ENCODE measurements around the gene AIMP1.

Gene AIMP1

GRCh38 chr4:106334741-106335470 is 18.6 kb downstream of the AIMP1 start:
- TF ChIP-seq CTCF (conservative IDR thresholded peaks at IDR 0.05; ENCODE audit: low read depth, low read length) = no peak
- no peak overlapping the region for H3K27ac ChIP-seq
- H3K4me2 ChIP-seq = no peak overlapping the region
- no peak overlapping the region for H3K4me3 ChIP-seq (IDR thresholded peaks at IDR 0.05; ENCODE audit: insufficient read depth, low read depth, low read length)
- H2AFZ ChIP-seq (ENCODE audit: low read depth) = no peak overlapping the region
- peaks cover 6% of the 10 kb centered on the region; the same call in 1 of the 2 replicates for H3K79me2 ChIP-seq (ENCODE audit: insufficient read depth, low read depth)
- H4K20me1 ChIP-seq (ENCODE audit: insufficient read depth) = no peaks in the 10 kb centered on the region
- no peaks in the 10 kb centered on the region for H3K27me3 ChIP-seq (ENCODE audit: insufficient read depth, low read depth)
- no peak overlapping the region for H3K9ac ChIP-seq
- H3K36me3 ChIP-seq (ENCODE audit: insufficient read depth) = peaks cover 23% of the 10 kb centered on the region
- no peaks in the 10 kb centered on the region for H3K4me1 ChIP-seq (ENCODE audit: low read depth, poor library complexity, severe bottlenecking)

DNA sequence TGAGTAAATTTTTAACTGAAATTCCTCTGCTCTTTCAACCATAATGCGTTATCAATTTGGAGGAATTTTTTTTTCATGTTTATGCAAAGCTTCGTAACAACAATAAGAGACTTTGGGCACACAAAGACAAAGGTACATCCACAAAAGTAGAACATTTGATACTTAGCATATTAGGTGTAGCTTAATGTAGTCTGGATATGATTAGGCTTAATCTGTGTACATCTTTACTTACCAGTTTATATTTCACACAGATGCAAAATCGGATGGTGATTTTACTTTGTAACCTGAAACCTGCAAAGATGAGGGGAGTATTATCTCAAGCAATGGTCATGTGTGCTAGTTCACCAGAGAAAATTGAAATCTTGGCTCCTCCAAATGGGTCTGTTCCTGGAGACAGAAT is 20.3 kb downstream of the AIMP1 start:
- no peak overlapping the region for H3K9ac ChIP-seq
- peaks cover 15% of the 10 kb centered on the region; the same call in 1 of the 2 replicates for H3K79me2 ChIP-seq (ENCODE audit: insufficient read depth, low read depth)
- H3K27me3 ChIP-seq (ENCODE audit: insufficient read depth, low read depth) = no peaks in the 10 kb centered on the region
- no peak overlapping the region for H3K4me2 ChIP-seq
- no peak overlapping the region for H2AFZ ChIP-seq (ENCODE audit: low read depth)
- H3K36me3 ChIP-seq (ENCODE audit: insufficient read depth) = peaks cover 22% of the 10 kb centered on the region
- no peaks in the 10 kb centered on the region for H3K4me1 ChIP-seq (ENCODE audit: low read depth, poor library complexity, severe bottlenecking)
- H4K20me1 ChIP-seq (ENCODE audit: insufficient read depth) = no peaks in the 10 kb centered on the region
- no peak overlapping the region for H3K4me3 ChIP-seq (IDR thresholded peaks at IDR 0.05; ENCODE audit: insufficient read depth, low read depth, low read length)
- H3K27ac ChIP-seq = no peak overlapping the region
- no peak for TF ChIP-seq CTCF (conservative IDR thresholded peaks at IDR 0.05; ENCODE audit: low read depth, low read length)

- Histone ChIP-seq H2AFZ (ENCODE audit: low read depth) (no peak overlapping the region), H3K4me3 (IDR thresholded peaks at IDR 0.05; ENCODE audit: insufficient read depth, low read depth, low read length) (no peak overlapping the region), H3K27me3 (ENCODE audit: insufficient read depth, low read depth) (no peaks in the 10 kb centered on the region), H3K36me3 (ENCODE audit: insufficient read depth) (peaks cover 19% of the 10 kb centered on the region), H3K4me2 (no peak overlapping the region), H3K79me2 (ENCODE audit: insufficient read depth, low read depth) (peaks cover 24% of the 10 kb centered on the region; the same call in 1 of the 2 replicates), H4K20me1 (ENCODE audit: insufficient read depth) (no peaks in the 10 kb centered on the region), H3K27ac (no peak overlapping the region), H3K9ac (no peak overlapping the region), H3K4me1 (ENCODE audit: low read depth, poor library complexity, severe bottlenecking) (no peaks in the 10 kb centered on the region)
- TF ChIP-seq CTCF (conservative IDR thresholded peaks at IDR 0.05; ENCODE audit: low read depth, low read length) = no peak
These were observed 21.6 kb downstream of the AIMP1 start for GRCh38 chr4:106337916-106338315.

- no peak overlapping the region for H2AFZ ChIP-seq (ENCODE audit: low read depth)
- no peaks in the 10 kb centered on the region for H4K20me1 ChIP-seq (ENCODE audit: insufficient read depth)
- H3K4me1 ChIP-seq (ENCODE audit: low read depth, poor library complexity, severe bottlenecking) = no peaks in the 10 kb centered on the region
- no peaks in the 10 kb centered on the region for H3K27me3 ChIP-seq (ENCODE audit: insufficient read depth, low read depth)
- H3K36me3 ChIP-seq (ENCODE audit: insufficient read depth) = peaks cover 19% of the 10 kb centered on the region
- H3K9ac ChIP-seq = no peak overlapping the region
- H3K27ac ChIP-seq = no peak overlapping the region
- H3K4me3 ChIP-seq (IDR thresholded peaks at IDR 0.05; ENCODE audit: insufficient read depth, low read depth, low read length) = no peak overlapping the region
- no peak for TF ChIP-seq CTCF (conservative IDR thresholded peaks at IDR 0.05; ENCODE audit: low read depth, low read length)
- H3K4me2 ChIP-seq = no peak overlapping the region
- peaks cover 32% of the 10 kb centered on the region; the same call in 1 of the 2 replicates for H3K79me2 ChIP-seq (ENCODE audit: insufficient read depth, low read depth)
These were observed 22.3 kb downstream of the AIMP1 start for GRCh38 chr4:106338671-106339070.

Measured in KMS-11 (cell line).